Measurements from ENCODE around the gene GRIN2A.

Gene GRIN2A

GRCh38 chr16:9780831-9781230 is 401.4 kb downstream of the GRIN2A start:
- H3K4me3 ChIP-seq (ENCODE audit: low read depth, low read length) = no peak overlapping the region
- no peak for DNase-seq (ENCODE audit: low read depth)
- TF ChIP-seq CTCF (conservative IDR thresholded peaks at IDR 0.05; ENCODE audit: low read depth, low read length) = no peak

DNA sequence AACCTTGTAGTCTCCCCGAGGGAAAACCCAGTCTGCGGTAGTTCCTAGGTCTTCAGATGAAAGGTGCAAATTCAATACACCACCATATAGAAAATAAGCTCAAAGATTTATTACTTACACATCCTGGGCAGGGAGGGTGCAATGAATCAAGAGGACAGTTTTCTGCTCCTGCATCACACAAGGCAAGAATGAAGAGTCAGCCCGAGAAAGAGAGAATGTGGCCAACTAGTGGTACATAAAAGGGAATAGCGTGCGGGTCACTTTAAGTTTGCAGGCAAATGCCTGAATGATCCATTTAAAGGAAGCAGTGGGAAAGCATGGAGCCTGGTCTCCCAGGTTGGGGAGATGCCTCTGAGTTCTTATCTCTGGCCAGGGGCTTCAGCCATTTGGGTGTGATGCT is 403.4 kb downstream of the GRIN2A start:
- no peak for TF ChIP-seq CTCF (conservative IDR thresholded peaks at IDR 0.05; ENCODE audit: low read depth, low read length)
- no peak overlapping the region for H3K4me3 ChIP-seq (ENCODE audit: low read depth, low read length)
- no peak for DNase-seq (ENCODE audit: low read depth)

DNA sequence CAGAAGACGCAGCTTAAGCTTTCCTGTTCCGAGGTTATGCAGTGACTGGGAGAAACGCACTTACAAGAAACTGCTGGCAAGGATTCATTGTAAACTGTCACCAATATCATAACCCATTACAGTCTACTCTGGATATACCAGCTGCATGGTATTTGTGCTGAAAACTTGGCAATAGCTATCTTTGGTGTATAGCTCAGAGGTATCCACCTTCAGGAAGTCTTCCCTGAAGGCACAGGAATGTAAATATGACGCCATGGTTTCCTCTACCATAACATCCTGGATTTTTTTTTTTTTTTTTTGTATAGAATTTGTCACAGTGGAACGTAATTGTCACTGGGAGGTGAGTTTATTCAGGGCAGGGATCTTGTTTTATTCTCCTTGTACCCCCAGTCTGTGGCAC is 406.2 kb downstream of the GRIN2A start:
- no peak for TF ChIP-seq CTCF (conservative IDR thresholded peaks at IDR 0.05; ENCODE audit: low read depth, low read length)
- DNase-seq (ENCODE audit: low read depth) = no peak
- no peak overlapping the region for H3K4me3 ChIP-seq (ENCODE audit: low read depth, low read length)

DNA sequence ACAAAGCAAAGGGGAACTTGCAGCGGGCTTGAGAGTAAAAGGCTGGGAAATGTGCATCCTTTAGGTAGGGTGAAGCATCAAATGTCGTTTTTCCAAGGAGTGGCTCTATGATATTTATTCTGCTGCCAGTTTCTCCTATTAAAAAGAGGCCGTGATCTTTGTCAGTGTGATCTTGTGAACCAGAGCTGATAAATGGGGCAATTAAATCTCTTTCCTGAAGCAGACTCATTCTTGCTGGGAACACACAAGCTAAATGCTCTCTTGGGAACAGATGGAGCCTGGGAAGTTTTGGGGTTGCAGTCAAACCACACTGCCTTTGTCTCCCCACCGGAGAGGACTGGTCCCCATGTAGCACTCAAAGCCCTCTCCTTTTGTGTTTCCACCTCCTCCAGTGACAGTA is 408.9 kb downstream of the GRIN2A start:
- no peak for TF ChIP-seq CTCF (conservative IDR thresholded peaks at IDR 0.05; ENCODE audit: low read depth, low read length)
- H3K4me3 ChIP-seq (ENCODE audit: low read depth, low read length) = no peak overlapping the region
- no peak for DNase-seq (ENCODE audit: low read depth)

- no peak overlapping the region for H3K4me3 ChIP-seq (ENCODE audit: low read depth, low read length)
- no peak for DNase-seq (ENCODE audit: low read depth)
- no peak for TF ChIP-seq CTCF (conservative IDR thresholded peaks at IDR 0.05; ENCODE audit: low read depth, low read length)
These were observed 409.6 kb downstream of the GRIN2A start for GRCh38 chr16:9772526-9773225.

GRCh38 chr16:9766891-9767290 is 415.3 kb downstream of the GRIN2A start:
- TF ChIP-seq CTCF (conservative IDR thresholded peaks at IDR 0.05; ENCODE audit: low read depth, low read length) = no peak
- no peak overlapping the region for H3K4me3 ChIP-seq (ENCODE audit: low read depth, low read length)
- no peak for DNase-seq (ENCODE audit: low read depth)

- H3K4me3 ChIP-seq (ENCODE audit: low read depth, low read length) = no peak overlapping the region
- DNase-seq (ENCODE audit: low read depth) = no peak
- TF ChIP-seq CTCF (conservative IDR thresholded peaks at IDR 0.05; ENCODE audit: low read depth, low read length) = no peak
These were observed 418.7 kb downstream of the GRIN2A start for GRCh38 chr16:9763505-9763904.

Measured in choroid plexus epithelial cell (primary cell).